ENCODE results near the gene ANKRD62.

Gene ANKRD62

GRCh38 chr18:12093520-12094257 is at the start of gene ANKRD62:
Gene ANKRD62 (plus strand): TSS chr18:12093843. CDS start chr18:12094018, 175 bp downstream.
- DNase-seq: no peak

- no peak for DNase-seq
These were observed 49.1 kb upstream of the ANKRD62 start for GRCh38 chr18:12044591-12044990.

GRCh38 chr18:12046046-12046750 is 47.4 kb upstream of the ANKRD62 start:
- DNase-seq: no peak

GRCh38 chr18:12046751-12047335 is 46.8 kb upstream of the ANKRD62 start:
- DNase-seq: no peak

GRCh38 chr18:12048010-12048826 is 45.4 kb upstream of the ANKRD62 start:
- no peak for DNase-seq

DNA sequence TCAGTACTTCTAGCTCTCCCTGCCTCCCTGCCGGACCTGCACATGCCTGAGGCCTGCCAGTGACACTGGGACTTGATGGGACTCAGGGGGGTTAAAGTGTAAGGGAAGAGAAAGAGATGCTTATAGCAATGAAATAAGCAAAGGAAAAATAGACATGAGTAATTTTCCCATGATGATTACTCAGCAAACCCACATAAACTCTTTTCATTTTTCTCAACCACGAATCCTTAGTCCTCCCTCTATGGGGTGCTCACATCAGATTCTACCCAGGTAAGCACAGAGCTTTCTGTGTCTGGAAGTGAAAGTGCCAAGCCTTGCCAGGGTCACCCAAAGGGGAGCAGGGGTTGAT is 44.8 kb upstream of the ANKRD62 start:
- DNase-seq: no peak

GRCh38 chr18:12049978-12050811 is 43.4 kb upstream of the ANKRD62 start:
- no peak for DNase-seq

DNA sequence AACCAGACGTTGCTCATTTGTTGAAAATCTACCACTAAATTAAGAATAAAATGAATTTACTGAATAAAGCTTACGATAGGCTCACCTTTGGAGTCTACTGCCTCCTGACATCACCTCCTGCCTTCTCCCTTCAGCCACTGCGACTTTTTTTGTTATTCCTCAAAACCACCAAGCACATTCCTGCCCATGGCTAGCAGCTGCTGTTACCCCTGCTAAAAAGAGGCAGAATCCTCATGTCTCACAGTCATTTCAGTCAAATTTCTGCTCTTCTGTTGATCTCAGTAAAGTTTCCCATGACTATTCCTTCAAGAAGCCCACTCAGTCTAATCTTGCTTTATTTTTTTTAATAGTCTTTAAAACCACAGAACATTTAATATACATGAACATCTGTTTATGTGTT is 40.8 kb upstream of the ANKRD62 start:
- no peak for DNase-seq

GRCh38 chr18:12053289-12053688 is 40.4 kb upstream of the ANKRD62 start:
- DNase-seq: no peak

GRCh38 chr18:12056034-12056883 is 37.4 kb upstream of the ANKRD62 start:
- DNase-seq: no peak

- DNase-seq: no peak
These were observed 36.7 kb upstream of the ANKRD62 start for GRCh38 chr18:12056884-12057402.

DNA sequence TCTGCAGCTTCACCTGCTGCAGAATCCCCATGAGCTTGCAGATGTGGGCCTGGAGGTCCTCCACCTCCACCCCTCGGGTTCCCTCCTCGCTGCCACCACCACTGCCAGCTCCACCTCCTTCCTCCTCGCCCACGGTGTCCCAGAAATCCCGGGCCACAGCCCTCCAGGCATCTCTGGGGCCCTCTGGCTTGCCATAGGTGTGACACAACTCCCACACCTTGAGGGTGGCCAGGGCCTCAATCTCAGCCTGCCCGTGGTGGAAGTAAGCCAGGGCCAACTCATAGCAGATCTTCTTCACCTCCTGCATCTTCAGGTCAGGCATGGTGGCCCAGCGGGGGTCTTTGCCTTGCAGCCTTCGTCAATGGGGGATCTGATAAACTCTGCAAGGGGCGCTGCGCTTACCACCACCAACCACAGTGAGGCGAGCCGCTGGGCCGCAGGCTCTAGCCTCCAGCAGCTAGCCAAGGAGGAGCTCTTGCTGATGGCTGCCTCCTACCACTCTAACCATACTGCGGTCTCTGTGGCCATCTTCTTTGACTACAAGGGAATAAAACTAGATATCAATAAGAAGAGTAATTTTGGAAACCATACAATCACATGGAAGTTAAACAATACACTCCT is 36.1 kb upstream of the ANKRD62 start:
- DNase-seq: no peak

DNA sequence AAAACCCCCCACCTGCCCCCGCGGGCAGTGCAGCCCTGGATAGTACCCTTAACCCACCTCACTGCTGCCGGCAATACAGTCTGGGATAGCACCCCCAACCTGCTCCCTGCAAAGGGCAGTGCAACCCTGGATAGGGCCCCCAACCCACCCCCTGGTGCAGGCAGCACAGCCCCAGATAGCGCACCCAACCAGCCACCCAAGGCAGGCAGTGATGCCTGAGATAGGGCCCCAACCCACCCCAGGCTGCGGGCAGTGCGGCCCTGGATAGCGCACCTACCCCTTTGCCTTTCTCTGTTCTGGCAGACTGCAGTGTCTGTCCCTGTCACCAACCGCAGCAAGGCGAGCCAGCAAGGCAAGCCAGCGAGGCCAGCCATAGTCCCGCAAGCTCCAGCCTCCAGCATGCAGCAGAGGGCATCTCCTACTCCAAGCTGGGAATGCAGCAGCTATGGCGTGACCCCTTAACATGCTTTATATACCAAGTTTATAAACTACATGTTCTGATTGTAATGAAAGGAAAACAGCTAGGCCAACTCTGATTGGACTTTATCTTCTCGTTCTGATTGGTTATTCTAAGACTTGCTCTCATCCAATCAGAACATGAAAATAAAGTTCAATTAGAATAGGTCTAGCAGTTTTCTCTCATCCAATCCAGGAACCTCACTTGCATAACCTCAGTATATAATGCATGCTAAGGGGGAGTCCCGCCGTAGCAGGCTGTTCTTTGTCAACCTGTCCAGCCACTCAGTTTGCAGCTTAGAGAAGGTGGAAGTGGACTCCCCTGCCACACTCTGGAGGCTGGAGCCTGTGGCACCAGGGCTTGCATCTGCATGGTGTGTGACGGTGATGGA is 34.1 kb upstream of the ANKRD62 start:
- no peak for DNase-seq

- no peak for DNase-seq
These were observed 33.3 kb upstream of the ANKRD62 start for GRCh38 chr18:12060182-12060870.

DNA sequence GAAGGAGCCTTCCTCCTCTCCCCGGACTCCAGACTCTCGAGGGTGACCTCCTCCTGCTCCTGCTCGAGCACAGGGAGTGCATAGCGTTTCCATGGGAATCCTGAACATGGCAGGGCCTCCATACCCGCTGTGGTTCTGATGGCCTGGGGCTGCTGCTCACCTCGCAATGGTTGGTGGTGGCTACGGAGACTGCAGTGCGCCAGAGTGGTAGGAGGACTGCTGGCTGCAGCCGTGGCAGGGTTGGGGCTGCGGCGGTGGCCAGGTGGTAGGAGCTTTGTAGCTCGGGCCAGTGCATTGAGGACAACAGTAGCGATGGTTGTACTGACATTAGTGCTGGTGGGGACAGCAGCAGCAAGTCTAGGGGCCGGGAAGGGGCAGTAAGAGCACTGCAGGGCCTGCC is 32.0 kb upstream of the ANKRD62 start:
- DNase-seq: no peak

- DNase-seq: no peak
These were observed 30.7 kb upstream of the ANKRD62 start for GRCh38 chr18:12062974-12063373.

- DNase-seq: no peak
These were observed 29.4 kb upstream of the ANKRD62 start for GRCh38 chr18:12064086-12064763.

DNA sequence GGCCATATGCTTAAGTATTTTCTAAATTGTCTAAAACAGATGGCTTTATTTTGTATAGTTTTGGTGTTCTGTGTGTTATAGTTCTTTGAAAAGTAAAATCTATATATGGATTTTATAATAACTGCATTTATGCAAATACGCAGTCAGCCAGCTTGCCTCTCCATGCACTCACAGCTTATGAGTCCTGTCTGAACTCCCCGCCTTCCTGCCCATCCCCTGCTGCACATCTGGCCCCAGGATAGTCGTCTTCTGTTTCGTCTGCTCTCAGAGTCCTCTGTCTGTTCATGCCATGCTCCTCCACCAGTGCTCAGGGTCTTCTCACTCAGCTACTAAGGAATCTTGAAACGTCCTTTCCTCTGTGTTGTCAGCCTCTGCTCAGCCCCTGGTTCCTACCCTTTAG is 28.2 kb upstream of the ANKRD62 start:
- DNase-seq: no peak

Measured in stimulated activated CD4-positive, alpha-beta T cell treated with anti-CD3 and anti-CD28 coated beads, Interleukin-4, amount 100 ng/mL, for 24 hours (primary cell).